Measurements from ENCODE around the gene FOXJ3. TPM values are rescaled to one million over a fixed set of nuclear protein-coding genes. Genes with fewer than 3 reads are reported as not detected.

FOXJ3 gene
- total RNA-seq, 4 donors from 2014 or later = 34.5 to 40.0 (median 36.1) TPM

GRCh38 chr1:42350086-42350485 is 15.1 kb upstream of the FOXJ3 start:
- intact Hi-C loops (cut with DNase I) = no loop called here
- Histone ChIP-seq H3K4me1 (no peaks in the 10 kb centered on the region), H3K27ac (replicated peaks in 1 of 4) (no peak overlapping the region), H3K27me3 (peaks cover 0 to 10% (median 0%) of the 10 kb centered on the region in 4 donors), H3K36me3 (no peaks in the 10 kb centered on the region), H3K9me3 (no peaks in the 10 kb centered on the region), H3K4me3 (no peak overlapping the region)
- WGBS = 15% methylated on average over 1 of the region's 1 CpG
- no peak for DNase-seq (ENCODE audit: extremely low spot score)
- TF ChIP-seq EP300 (IDR thresholded peaks at IDR 0.05) = no peak
- TF ChIP-seq POLR2AphosphoS5 (IDR thresholded peaks at IDR 0.05) = no peak
- TF ChIP-seq POLR2A (IDR thresholded peaks at IDR 0.05; ENCODE audit: low read depth) = no peak
- no peak for TF ChIP-seq CTCF (IDR thresholded peaks at IDR 0.05)

GRCh38 chr1:42348498-42348897 is 13.5 kb upstream of the FOXJ3 start:
- TF ChIP-seq POLR2AphosphoS5 (IDR thresholded peaks at IDR 0.05) = no peak
- no peak for TF ChIP-seq CTCF (IDR thresholded peaks at IDR 0.05)
- no peak for TF ChIP-seq POLR2A (IDR thresholded peaks at IDR 0.05; ENCODE audit: low read depth)
- no peak for TF ChIP-seq EP300 (IDR thresholded peaks at IDR 0.05)
- Histone ChIP-seq H3K36me3 (no peaks in the 10 kb centered on the region), H3K27ac (replicated peaks in 1 of 4) (no peak overlapping the region), H3K9me3 (no peaks in the 10 kb centered on the region), H3K27me3 (peaks cover 0 to 10% (median 0%) of the 10 kb centered on the region in 4 donors), H3K4me1 (no peaks in the 10 kb centered on the region), H3K4me3 (no peak overlapping the region)
- intact Hi-C loops (cut with DNase I) = no loop called here
- no peak for DNase-seq (ENCODE audit: extremely low spot score)

- Histone ChIP-seq H3K36me3 (no peaks in the 10 kb centered on the region), H3K9me3 (no peaks in the 10 kb centered on the region), H3K4me3 (no peak overlapping the region), H3K27ac (replicated peaks in 1 of 4) (no peak overlapping the region), H3K27me3 (no peaks in the 10 kb centered on the region), H3K4me1 (peaks cover 0 to 3% (median 0%) of the 10 kb centered on the region in 4 donors)
- 86% methylated on average over 5 of the region's 5 CpGs for WGBS
- intact Hi-C loops (cut with DNase I) = no loop called here
- TF ChIP-seq POLR2A (IDR thresholded peaks at IDR 0.05; ENCODE audit: low read depth) (no peak), EP300 (IDR thresholded peaks at IDR 0.05) (no peak), POLR2AphosphoS5 (IDR thresholded peaks at IDR 0.05) (no peak), CTCF (IDR thresholded peaks at IDR 0.05) (no peak)
- no peak for DNase-seq (ENCODE audit: extremely low spot score)
Measured at GRCh38 chr1:42343049-42343448, 8.0 kb upstream of the FOXJ3 start.

GRCh38 chr1:42340901-42341300 is 5.9 kb upstream of the FOXJ3 start:
- Histone ChIP-seq H3K4me3 (no peak overlapping the region), H3K27me3 (no peaks in the 10 kb centered on the region), H3K9me3 (no peaks in the 10 kb centered on the region), H3K36me3 (no peaks in the 10 kb centered on the region), H3K4me1 (peaks cover 3 to 8% (median 7%) of the 10 kb centered on the region in 4 donors), H3K27ac (replicated peaks in 1 of 4) (no peak overlapping the region)
- no peak for TF ChIP-seq POLR2A (IDR thresholded peaks at IDR 0.05; ENCODE audit: low read depth)
- TF ChIP-seq POLR2AphosphoS5 (IDR thresholded peaks at IDR 0.05) = no peak
- no peak for TF ChIP-seq EP300 (IDR thresholded peaks at IDR 0.05)
- no peak for TF ChIP-seq CTCF (IDR thresholded peaks at IDR 0.05)
- 100% methylated on average over 1 of the region's 1 CpG for WGBS
- intact Hi-C loops (cut with DNase I) = no loop called here
- no peak for DNase-seq (ENCODE audit: extremely low spot score)

- no peaks in the 10 kb centered on the region for H3K27me3 ChIP-seq
- H3K9me3 ChIP-seq = no peaks in the 10 kb centered on the region
- peaks cover 6 to 12% (median 10%) of the 10 kb centered on the region in 4 donors for H3K4me1 ChIP-seq
- H3K27ac ChIP-seq (replicated peaks in 1 of 4) = no peak overlapping the region
- no peaks in the 10 kb centered on the region for H3K36me3 ChIP-seq
- intact Hi-C loops (cut with DNase I) = no loop called here
- no peak for DNase-seq (ENCODE audit: extremely low spot score)
- 73% methylated on average over 2 of the region's 2 CpGs for WGBS
- H3K4me3 ChIP-seq = no peak overlapping the region
- no peak for TF ChIP-seq EP300 (IDR thresholded peaks at IDR 0.05)
- TF ChIP-seq CTCF (IDR thresholded peaks at IDR 0.05) = no peak
- no peak for TF ChIP-seq POLR2A (IDR thresholded peaks at IDR 0.05; ENCODE audit: low read depth)
- TF ChIP-seq POLR2AphosphoS5 (IDR thresholded peaks at IDR 0.05) = no peak
Measured at GRCh38 chr1:42340093-42340492, 5.1 kb upstream of the FOXJ3 start.

Measured in esophagus muscularis mucosa (tissue), 4 donors.